Stimulated activated CD8-positive, alpha-beta memory T cell treated with anti-CD3 and anti-CD28 coated beads, Interleukin-12 subunit alpha, Interleukin-12 subunit beta, amount 100 ng/mL, for 24 hours (primary cell): Measurements from ENCODE around the gene CGGBP1.

Source experiments
- DNase-seq: peaks from one replicate; pipeline ENCODE4 v3.0.0-alpha.2; 2020; ENCODE audit errors: extremely low read depth

CGGBP1 gene

DNA sequence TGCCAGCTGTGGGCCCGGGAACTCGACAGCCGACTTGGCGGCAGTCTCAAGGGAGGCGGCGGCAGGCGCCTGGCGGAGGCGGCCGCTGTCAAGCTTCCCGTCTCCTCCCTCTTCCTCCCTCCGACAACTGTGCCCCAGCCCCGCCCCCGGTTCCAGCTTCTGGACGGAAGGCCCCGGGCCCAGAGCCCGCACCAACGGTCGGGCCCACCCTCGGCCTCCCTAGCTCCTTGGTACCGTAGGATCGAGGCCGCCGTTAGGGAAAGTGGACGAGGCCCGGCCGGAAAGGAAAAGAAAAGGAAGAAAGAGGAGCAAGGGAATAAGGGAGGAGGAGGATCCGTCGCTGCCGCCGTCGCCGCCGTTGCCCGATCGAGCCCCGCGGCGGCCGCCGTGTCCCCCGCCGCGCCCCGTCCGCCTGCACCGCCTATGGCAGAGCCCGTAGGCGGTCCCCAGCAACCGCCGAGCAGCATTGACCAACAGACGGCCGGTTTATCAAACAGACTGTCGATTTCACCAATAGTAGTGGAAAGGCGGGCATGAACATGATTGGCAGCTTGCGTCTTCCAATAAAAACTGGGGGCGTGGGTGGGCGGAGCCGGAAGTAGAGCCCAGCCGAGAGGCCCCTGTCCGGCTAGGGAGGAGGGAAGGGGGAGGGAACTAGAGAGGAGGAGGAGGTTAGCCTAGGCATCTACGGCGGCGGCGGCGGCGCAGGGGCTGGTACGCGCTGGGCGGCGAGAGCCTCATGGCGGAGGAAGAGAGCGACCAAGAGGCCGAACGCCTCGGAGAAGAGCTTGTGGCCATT is at the start of gene CGGBP1, which contains the start of gene ZNF654:
TSS of gene CGGBP1 (minus strand) at position 425 of the 799 bp plus-strand sequence. CDS start 3,029 bp downstream, outside the sequence.
TSS of gene ZNF654 (plus strand) at position 675 of the 799 bp plus-strand sequence. CDS start at position 740, 65 bp downstream.
- peak; percentile 98 for DNase-seq

- DNase-seq, result no peak
Observed at GRCh38 chr3:88105325-88105724, 46.5 kb upstream of the CGGBP1 start.

GRCh38 chr3:88101142-88101541 is 42.3 kb upstream of the CGGBP1 start:
- no peak for DNase-seq

DNA sequence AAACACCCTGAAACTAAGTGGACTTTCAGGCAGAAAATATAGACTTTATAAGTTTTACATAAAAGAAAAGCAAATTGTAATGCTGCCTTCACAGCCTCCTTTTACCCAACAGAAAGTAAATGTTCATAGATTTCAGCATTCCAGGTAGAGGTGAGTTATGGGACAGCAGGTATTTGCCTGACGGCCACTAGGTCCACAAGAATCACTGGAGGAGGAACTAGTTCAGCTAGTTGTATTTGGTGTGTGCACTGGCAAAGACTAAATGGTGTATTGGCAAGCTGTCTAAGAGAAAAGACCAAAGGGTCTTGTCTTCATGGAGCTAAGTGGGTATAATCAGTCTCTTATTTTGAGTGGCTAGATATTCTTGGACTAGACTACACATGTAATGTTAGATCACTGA is 34.5 kb upstream of the CGGBP1 start:
- no peak for DNase-seq

- DNase-seq, result no peak
Observed at GRCh38 chr3:88092270-88092669, 33.5 kb upstream of the CGGBP1 start.

- no peak for DNase-seq
Observed at GRCh38 chr3:88090681-88091080, 31.9 kb upstream of the CGGBP1 start.

GRCh38 chr3:88084097-88084501 is 25.3 kb upstream of the CGGBP1 start:
- no peak for DNase-seq

DNA sequence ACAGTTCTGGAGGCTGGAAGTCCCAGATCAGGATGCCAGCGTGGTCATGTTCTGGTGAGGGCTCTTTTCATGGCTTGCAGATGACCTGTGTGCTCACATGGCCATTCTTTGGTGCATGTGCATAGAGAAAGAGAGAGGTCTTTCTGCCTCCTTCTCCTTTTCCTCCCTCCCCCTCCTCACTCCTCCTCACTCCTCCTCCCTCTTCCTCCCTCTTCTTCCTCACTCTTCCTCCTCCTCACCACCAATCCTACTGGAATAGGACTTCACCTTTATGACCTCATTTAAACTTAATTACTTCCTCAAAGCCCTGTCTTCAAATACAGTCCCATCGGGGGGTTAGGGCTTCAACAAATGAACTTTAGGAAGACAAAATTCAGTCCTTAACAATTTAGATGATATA is 24.0 kb upstream of the CGGBP1 start:
- no peak for DNase-seq

- no peak for DNase-seq
Observed at GRCh38 chr3:88078932-88079331, 20.1 kb upstream of the CGGBP1 start.

DNA sequence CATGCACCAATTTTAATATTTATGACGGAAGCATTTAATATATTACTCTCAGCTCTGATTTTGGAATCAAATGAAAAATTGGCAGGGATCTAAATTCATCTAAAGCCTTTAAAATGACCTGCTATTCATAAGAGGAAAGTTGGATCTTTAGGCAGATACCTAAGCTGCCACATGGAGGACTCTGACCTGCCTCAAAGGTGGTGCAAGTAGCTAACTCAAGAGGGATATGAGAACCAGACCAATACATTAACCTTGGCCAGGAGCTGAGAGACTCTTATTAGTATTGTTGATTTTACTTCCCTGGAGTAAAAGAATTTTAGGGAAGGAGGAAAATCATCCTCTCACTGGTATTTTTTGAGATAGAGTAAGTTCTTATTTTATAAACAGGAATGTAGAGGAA is 17.9 kb upstream of the CGGBP1 start:
- no peak for DNase-seq

DNA sequence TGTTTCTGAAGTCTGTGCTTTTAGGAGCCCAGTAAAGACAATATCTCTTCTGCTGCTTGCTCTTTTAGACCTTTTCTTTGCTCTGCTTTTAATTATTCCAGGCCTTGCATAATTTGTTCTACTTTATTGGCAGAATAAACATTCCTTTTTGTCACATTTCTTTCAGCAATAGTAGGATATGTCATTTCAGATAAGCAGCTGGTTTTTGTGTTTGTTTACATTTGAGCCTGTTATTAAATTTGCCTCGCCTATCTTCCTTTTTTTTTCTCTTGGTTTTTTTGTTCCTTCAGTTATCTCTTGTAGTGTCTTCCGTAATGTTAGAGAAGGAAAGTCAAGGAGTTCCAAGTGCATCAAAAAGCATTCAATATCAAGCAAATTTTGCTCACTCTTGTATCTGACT is 16.7 kb upstream of the CGGBP1 start:
- no peak for DNase-seq

- DNase-seq, result no peak
Observed at GRCh38 chr3:88075072-88075471, 16.3 kb upstream of the CGGBP1 start.

DNA sequence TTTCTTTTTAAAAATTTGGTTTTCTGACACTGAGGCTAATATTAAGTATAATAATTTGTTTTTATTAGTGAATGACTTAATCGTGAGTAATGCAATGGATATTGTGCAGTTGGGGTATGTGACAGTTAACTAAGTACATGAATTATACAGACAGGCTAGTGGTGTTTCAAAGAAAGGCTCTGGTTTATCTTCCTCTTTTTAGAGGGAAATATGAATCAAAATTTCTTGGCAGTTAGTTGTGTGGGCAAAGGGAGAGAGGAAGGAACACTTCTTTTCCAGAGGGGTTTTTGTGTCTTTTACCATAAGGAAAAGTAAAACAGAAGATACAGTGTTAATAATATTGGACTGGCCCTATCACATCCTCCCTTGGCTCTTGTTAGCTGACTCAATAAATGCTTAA is 2.9 kb upstream of the CGGBP1 start:
- DNase-seq, result no peak

GRCh38 chr3:88059380-88060170 is 770 bp upstream of the CGGBP1 start:
- no peak for DNase-seq

GRCh38 chr3:88058306-88058580 is 562 bp downstream of the CGGBP1 start:
- no peak for DNase-seq

- DNase-seq, result no peak
Observed at GRCh38 chr3:88057630-88058305, 1.0 kb downstream of the CGGBP1 start.

DNA sequence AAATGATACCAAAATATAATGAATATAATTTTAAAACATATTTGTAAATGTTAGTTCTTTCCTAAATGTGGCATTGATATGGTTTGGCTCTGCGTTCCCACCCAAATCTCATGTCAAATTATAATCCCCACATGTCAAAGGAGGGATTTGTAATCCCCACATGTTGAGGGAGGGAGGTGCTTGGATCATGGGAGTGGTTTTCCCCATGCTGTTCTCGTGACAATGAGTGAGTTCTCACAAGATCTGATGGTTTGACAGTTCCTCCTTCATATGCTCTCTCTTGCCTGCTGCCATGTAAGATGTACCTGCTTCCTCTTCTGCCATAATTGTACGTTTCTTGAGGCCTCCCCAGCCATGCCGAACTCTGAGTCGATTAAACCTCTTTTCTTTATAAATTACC is 12.0 kb downstream of the CGGBP1 start:
- no peak for DNase-seq

- no peak for DNase-seq
Observed at GRCh38 chr3:88044411-88044810, 14.4 kb downstream of the CGGBP1 start.

- no peak for DNase-seq
Observed at GRCh38 chr3:88041005-88041404, 17.8 kb downstream of the CGGBP1 start.

DNA sequence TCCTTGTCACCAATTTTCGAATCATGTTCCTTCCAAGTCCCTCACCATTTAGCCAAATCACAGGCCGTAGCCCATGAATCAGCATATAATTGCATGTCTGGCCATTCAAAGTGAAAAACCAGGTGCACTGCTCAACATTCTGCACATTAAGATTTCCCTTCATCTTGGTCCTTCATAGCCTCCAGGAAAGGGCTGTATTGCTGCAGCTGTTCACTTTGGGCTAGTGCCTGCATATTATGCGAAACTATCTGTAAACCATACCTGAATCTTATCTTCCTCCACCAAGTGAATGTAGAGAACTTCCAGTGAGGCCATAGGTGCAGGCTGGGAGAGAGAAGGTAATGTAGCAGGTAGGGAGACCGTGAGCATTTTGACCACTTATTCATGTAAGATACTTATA is 18.3 kb downstream of the CGGBP1 start:
- no peak for DNase-seq

- DNase-seq, result no peak
Observed at GRCh38 chr3:88038566-88038965, 20.2 kb downstream of the CGGBP1 start.

DNA sequence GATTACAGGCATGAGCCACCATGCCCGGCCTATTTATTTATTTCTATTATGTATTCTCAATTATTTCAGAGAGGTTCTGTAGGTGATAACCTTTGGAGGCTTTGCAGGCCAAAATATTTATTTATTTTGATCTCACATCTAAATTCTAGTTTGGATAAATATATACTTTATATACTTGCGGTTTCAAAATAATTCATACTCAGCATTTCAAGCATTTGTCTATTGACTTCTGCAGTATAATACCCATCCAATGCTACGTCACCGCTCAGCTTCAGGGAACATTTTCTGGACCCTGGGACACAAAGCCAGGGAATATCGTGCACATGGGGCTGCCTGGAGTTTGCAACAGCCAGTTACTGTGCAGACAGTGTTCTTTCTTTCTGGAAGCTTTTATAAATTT is 22.6 kb downstream of the CGGBP1 start:
- DNase-seq, result no peak
